Ishikawa (cell line): ENCODE results near the gene SLC7A4.

Experiments used
- CEBPB ChIP-seq: IDR thresholded peaks from 2 replicates; pipeline ENCODE4 v1.6.1; 2012
- CREB1 ChIP-seq: IDR thresholded peaks from 2 replicates; pipeline ENCODE4 v1.6.1; 2012; ENCODE audit warnings: low read depth
- EGR1 ChIP-seq: IDR thresholded peaks from 2 replicates; pipeline ENCODE4 v1.6.1; 2012
- EP300 ChIP-seq: IDR thresholded peaks from 2 replicates; pipeline ENCODE4 v1.6.1; 2012; ENCODE audit warnings: borderline replicate concordance
- FOXM1 ChIP-seq: IDR thresholded peaks from 2 replicates; pipeline ENCODE4 v1.6.1; 2012; ENCODE audit warnings: low read depth, borderline replicate concordance
- NFIC ChIP-seq: IDR thresholded peaks from 2 replicates; pipeline ENCODE4 v1.6.1; 2012
- RAD21 ChIP-seq: IDR thresholded peaks from 2 replicates; pipeline ENCODE4 v1.6.1; 2012; ENCODE audit warnings: low read depth
- REST ChIP-seq: IDR thresholded peaks from 2 replicates; pipeline ENCODE4 v1.6.1; 2012; ENCODE audit warnings: low read depth, mild to moderate bottlenecking
- TAF1 ChIP-seq: IDR thresholded peaks from 2 replicates; pipeline ENCODE4 v1.6.1; 2012; ENCODE audit warnings: low read depth, mild to moderate bottlenecking
- TCF12 ChIP-seq: IDR thresholded peaks from 2 replicates; pipeline ENCODE4 v1.6.1; 2012; ENCODE audit warnings: low read depth
- TEAD4 ChIP-seq: IDR thresholded peaks from 2 replicates; pipeline ENCODE4 v1.6.1; 2012
- YY1 ChIP-seq: IDR thresholded peaks from 2 replicates; pipeline ENCODE4 v1.6.1; 2012; ENCODE audit warnings: low read depth
- ZBTB7A ChIP-seq: IDR thresholded peaks from 2 replicates; pipeline ENCODE4 v1.6.1; 2012; ENCODE audit warnings: low read depth
- TF ChIP-seq, protein P1 (sequence below): IDR thresholded peaks from 2 replicates; pipeline ENCODE4 v1.6.1; 2012
- TF ChIP-seq, protein P2 (sequence below): IDR thresholded peaks from 2 replicates; pipeline ENCODE4 v1.6.1; 2012

The SLC7A4 gene

DNA sequence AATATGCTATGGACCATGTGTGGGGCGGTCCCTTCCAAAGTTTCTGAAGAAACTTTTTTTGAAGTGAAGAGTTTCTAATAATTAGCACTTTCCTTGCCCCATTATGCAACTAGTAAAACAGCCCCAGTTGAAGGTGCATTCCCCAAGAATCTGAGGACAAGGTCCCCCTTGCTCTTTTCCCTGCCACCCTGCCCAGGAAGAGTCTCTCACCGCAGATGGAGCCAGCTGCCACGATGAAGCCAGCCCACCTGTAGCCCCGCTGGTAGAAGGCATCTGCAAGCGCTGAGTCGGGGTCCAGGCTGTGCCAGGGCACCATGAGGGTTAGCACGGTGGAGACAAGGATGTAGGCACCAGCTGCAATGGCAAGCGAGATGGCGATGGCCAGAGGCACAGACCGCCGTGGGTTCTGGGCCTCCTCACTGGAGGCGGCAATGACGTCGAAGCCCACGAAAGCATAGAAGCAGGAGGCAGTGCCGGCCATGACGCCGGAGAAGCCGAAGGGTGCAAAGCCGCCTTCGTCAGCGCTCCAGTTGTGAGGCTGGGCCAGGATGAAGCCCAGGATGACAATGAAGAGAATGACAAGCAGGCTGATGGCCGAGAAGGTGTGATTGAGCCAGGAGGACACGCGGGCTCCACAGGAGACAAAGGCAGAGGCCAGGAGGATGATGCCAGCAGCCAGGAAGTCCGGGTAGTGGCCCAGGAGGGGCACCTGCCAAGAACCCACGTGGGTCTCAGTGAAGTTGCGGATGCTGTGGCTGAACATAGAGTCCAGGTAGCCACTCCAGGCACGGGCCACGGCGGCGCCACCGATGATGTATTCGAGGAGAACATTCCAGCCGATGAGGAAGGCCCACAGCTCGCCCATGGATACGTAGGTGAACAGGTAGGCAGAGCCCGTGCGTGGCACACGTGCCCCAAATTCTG is 1.5 kb downstream of the SLC7A4 start:
- TF ChIP-seq EP300 (no peak), FOXM1 (no peak)

GRCh38 chr22:21030032-21030431 is 2.3 kb downstream of the SLC7A4 start:
- TF ChIP-seq CEBPB = no peak
- TF ChIP-seq, protein P1, sequence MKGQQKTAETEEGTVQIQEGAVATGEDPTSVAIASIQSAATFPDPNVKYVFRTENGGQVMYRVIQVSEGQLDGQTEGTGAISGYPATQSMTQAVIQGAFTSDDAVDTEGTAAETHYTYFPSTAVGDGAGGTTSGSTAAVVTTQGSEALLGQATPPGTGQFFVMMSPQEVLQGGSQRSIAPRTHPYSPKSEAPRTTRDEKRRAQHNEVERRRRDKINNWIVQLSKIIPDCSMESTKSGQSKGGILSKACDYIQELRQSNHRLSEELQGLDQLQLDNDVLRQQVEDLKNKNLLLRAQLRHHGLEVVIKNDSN = no peak
- TF ChIP-seq TAF1 = no peak
- TF ChIP-seq YY1 = no peak
- no peak for TF ChIP-seq RAD21
- TF ChIP-seq CREB1 = no peak
- no peak for TF ChIP-seq TEAD4
- no peak for TF ChIP-seq ZBTB7A
- TF ChIP-seq FOXM1 = no peak
- TF ChIP-seq REST = no peak
- TF ChIP-seq TCF12 = no peak
- TF ChIP-seq EGR1 = no peak
- no peak for TF ChIP-seq NFIC
- TF ChIP-seq, protein P2, sequence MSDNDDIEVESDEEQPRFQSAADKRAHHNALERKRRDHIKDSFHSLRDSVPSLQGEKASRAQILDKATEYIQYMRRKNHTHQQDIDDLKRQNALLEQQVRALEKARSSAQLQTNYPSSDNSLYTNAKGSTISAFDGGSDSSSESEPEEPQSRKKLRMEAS = no peak
- no peak for TF ChIP-seq EP300

GRCh38 chr22:21029486-21030025 is 2.8 kb downstream of the SLC7A4 start:
- TF ChIP-seq TEAD4 (no peak), CREB1 (no peak), EP300 (no peak), FOXM1 (no peak), ZBTB7A (no peak), CEBPB (no peak), TCF12 (no peak), TAF1 (no peak), REST (no peak), RAD21 (no peak), NFIC (no peak), YY1 (no peak), EGR1 (no peak)
- TF ChIP-seq, protein P2 = no peak
- TF ChIP-seq, protein P1 = no peak

DNA sequence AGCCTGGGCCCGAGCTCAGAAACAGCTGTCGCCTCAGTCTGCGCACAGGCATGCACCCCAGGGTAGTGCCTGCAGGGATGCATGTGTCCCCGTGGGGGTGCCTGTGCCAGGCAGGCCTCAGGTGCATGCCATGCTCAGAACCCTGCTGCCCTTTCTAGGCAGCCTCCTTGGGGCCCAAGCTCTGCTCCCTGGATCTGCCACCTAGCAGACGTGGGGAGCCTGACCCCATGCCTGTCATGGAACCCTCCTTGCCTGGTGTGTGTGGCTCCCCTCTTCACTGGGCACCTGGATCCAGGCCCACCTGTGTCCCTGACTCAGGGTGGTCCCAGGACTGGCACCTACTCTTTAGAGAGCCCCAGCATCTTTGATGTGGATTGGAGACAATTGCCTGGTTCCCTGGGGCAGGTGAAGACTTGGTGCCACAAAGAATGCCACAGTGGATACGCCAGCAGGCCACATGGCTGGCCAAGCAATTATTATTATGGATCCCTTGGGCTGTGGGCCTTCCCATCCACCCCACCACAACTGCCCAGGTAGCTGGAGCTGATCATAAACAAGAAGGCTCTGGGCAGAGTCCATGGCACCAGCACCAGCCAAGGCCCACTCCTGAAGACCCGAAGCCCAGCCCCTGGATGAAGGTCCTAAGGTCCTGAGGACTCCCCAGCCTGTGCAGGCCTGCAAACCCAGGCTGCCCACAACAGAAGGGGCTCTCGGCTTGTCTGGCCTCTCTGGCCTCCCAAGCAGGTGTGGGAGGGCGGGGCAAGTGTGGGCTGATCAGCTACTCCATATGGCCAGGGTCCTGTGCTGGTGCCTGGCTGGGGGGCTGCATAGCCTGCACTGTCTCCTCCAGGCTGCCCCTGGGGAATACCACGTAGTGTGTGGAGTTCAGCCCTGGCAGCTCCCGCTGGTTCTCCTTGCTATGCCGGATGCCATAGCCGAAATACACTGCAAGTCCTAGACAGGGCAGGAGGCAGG is 3.8 kb downstream of the SLC7A4 start:
- TF ChIP-seq, protein P2 = no peak
- TF ChIP-seq TCF12 = no peak
- TF ChIP-seq REST = no peak
- TF ChIP-seq CREB1 = no peak
- TF ChIP-seq CEBPB = no peak
- TF ChIP-seq EP300 = no peak
- no peak for TF ChIP-seq TEAD4
- TF ChIP-seq YY1 = no peak
- TF ChIP-seq, protein P1 = no peak
- no peak for TF ChIP-seq TAF1
- no peak for TF ChIP-seq FOXM1
- TF ChIP-seq ZBTB7A = no peak
- no peak for TF ChIP-seq RAD21
- no peak for TF ChIP-seq NFIC
